Retinal pigment epithelial cell (primary cell): ENCODE measurements around the gene NR6A1.

Experiments
- DNase-seq: peaks from one replicate; pipeline ENCODE4 v3.0.0-alpha.2; 2010; ENCODE audit warnings: low read depth
- H3K4me3 ChIP-seq: 2 replicates; pipeline ENCODE4 v1.5.1; 2011; ENCODE audit warnings: mild to moderate bottlenecking, low read length, control low read depth, moderate library complexity
- TF ChIP-seq, protein P1 (sequence below): conservative IDR thresholded peaks from 2 replicates; pipeline ENCODE4 v1.5.1; 2011; ENCODE audit warnings: low read depth, low read length, control low read depth, inconsistent platforms

Gene NR6A1

DNA sequence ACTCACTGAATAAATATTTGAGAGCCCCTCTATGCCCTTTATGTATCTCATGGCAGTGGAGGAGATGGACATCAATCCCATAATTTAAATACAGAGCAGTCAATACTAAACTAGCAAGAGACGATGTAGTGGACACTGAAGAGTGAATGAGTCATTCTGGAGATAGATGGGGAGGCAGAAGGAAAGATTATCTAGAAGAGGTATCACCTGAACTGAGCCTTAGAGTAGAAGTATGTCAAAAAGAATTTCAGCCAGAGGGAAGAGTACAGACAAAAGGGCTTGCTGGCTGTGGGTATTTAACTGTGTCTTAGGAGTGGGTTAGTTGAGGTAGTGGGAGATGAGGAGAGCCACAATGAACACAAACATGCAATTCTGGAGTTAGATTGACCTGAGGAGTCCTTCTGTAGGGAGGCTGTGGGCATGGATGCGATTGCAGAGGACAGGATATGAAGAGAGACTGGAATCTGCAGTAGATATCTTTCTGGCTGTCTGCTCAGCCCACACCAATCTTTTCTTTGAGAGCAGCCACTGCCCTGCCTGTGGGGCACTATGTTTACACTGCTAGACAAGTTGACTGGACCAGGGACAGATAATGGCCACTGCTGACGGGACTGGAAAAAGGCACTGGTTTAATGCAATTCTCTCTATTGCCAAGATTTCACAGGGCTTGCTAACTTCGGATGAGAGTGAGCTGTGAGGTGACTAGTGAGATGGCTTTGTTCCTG, 200.0 kb downstream of the NR6A1 start:
- no peak for DNase-seq
- TF ChIP-seq, protein P1, sequence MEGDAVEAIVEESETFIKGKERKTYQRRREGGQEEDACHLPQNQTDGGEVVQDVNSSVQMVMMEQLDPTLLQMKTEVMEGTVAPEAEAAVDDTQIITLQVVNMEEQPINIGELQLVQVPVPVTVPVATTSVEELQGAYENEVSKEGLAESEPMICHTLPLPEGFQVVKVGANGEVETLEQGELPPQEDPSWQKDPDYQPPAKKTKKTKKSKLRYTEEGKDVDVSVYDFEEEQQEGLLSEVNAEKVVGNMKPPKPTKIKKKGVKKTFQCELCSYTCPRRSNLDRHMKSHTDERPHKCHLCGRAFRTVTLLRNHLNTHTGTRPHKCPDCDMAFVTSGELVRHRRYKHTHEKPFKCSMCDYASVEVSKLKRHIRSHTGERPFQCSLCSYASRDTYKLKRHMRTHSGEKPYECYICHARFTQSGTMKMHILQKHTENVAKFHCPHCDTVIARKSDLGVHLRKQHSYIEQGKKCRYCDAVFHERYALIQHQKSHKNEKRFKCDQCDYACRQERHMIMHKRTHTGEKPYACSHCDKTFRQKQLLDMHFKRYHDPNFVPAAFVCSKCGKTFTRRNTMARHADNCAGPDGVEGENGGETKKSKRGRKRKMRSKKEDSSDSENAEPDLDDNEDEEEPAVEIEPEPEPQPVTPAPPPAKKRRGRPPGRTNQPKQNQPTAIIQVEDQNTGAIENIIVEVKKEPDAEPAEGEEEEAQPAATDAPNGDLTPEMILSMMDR = no peak
- no peak overlapping the region for H3K4me3 ChIP-seq

DNA sequence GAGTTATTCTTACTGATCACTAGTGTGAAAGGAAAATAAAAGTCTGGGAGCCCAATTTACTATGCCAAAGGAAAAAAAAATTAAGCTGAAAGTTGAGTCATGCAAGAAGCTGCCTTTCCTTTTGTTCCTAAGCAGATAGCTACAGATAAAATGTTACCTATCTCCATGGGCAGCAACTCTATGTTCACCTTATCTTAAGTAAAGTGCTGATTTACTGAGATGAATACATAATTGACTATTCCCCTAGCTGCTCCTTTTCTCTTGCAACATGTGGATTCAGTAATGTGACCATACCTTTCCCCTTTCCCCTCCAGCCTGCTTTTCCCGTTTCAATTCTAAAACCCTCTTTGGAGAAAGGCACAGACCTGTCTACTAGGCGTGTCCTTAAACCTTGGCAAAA, 201.2 kb downstream of the NR6A1 start:
- no peak overlapping the region for H3K4me3 ChIP-seq
- no peak for DNase-seq
- TF ChIP-seq, protein P1 = no peak

DNA sequence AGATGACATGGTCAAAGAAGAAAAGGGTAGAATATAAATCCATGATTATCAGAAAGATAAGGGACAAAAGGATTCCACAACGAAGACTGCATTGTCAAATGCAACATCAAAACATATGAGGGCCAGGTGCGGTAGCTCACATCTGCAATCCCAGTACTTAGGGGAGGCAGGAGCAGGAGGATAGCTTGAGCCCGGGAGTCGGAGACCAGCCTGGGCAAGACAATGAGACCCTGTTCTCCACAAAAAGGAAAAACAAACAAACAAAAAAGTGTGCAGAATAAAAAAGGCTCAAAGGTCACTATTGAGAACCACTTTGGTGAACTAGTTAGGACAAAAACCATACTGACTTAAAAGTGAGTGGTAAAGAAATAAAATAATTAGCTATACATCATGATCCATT, 203.7 kb downstream of the NR6A1 start:
- DNase-seq = no peak
- TF ChIP-seq, protein P1 = no peak
- no peak overlapping the region for H3K4me3 ChIP-seq

DNA sequence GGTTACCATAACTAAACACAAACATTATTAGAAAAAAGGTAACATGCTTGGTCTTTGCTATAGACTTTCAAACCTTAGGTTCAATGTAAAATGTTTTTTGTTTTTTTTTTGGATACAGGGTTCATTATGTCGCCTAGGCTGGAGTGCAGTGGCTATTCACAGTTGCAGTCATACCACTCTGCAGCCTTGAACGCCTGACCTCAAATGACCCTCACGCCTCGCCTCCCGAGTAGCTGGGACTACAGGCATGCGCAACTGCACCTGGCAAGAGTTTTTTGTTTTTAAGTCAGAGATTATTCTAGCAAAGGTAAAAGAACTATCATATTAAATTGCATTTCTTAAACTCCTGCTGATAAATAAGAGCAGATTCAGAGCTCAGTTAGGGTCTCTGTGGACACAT, 208.8 kb downstream of the NR6A1 start:
- no peak for DNase-seq
- H3K4me3 ChIP-seq = no peak overlapping the region
- TF ChIP-seq, protein P1 = no peak

GRCh38 chr9:124559871-124560270, 211.2 kb downstream of the NR6A1 start:
- TF ChIP-seq, protein P1 = no peak
- no peak for DNase-seq
- no peak overlapping the region for H3K4me3 ChIP-seq

GRCh38 chr9:124558777-124559470, 212.2 kb downstream of the NR6A1 start:
- H3K4me3 ChIP-seq = no peak overlapping the region
- no peak for DNase-seq
- TF ChIP-seq, protein P1 = no peak

DNA sequence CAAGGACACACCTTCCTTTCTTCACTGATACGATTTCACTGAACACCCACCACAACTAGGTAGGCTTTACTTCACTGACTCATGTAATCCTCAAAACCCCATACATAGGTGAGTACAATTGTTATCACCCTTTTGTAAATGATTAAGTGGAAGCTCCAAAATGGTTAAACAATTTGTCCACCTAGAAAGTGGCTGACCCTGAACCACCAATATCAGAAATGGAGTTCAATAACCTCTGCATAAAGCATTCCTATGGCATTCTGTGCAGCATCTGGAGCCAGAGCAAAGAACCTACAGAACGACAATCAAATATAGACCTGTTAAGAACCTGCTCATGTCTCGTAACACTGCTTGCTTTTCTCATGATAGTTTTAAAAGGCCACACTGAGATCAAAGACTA, 213.2 kb downstream of the NR6A1 start:
- TF ChIP-seq, protein P1 = no peak
- no peak overlapping the region for H3K4me3 ChIP-seq
- no peak for DNase-seq
